ENCODE data around the gene SUN2.

The SUN2 gene

DNA sequence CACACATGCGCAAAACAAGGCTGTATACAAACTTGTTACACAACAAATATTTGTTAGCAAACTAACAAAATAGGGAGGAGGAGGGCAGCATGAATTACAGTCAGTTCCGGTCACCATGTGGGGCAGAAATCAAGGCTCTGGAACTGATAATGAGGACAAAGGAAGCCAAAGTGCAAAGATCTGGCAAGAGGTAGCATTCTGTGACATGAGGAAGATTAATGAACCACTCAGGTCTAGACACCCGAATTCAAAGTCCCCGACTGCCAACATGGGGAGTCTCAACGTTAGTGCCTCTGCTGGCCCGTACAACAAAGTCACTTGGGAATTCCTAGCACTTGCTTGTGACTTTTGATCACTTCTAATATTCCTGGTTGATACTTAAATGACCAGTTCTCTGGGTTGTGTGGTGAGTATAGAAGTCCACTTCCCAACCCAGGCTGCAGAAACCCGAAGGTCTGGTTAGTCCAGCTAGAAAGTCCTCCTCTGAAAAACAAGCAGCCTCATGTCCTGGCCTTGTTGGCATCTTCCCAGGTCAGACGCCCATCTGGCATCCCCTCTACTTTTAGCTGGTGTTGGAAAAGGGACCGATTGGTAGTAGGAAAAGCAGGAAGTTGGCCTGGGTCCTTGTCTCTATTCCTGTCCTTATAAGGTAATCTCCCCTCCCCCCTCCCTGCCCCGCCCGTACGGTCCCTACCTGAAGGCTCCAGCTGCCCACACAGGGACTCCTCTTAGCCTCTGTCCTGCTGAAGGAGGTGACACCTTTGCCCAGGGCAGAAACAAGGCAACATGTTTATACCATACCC lies 1.6 kb downstream of the SUN2 start:
- peak overlapping the region; percentile 88 for H3K4me3 ChIP-seq (ENCODE audit: low read length)
- no peak for TF ChIP-seq ZNF274 (IDR thresholded peaks at IDR 0.05; ENCODE audit: low read depth, low read length)

DNA sequence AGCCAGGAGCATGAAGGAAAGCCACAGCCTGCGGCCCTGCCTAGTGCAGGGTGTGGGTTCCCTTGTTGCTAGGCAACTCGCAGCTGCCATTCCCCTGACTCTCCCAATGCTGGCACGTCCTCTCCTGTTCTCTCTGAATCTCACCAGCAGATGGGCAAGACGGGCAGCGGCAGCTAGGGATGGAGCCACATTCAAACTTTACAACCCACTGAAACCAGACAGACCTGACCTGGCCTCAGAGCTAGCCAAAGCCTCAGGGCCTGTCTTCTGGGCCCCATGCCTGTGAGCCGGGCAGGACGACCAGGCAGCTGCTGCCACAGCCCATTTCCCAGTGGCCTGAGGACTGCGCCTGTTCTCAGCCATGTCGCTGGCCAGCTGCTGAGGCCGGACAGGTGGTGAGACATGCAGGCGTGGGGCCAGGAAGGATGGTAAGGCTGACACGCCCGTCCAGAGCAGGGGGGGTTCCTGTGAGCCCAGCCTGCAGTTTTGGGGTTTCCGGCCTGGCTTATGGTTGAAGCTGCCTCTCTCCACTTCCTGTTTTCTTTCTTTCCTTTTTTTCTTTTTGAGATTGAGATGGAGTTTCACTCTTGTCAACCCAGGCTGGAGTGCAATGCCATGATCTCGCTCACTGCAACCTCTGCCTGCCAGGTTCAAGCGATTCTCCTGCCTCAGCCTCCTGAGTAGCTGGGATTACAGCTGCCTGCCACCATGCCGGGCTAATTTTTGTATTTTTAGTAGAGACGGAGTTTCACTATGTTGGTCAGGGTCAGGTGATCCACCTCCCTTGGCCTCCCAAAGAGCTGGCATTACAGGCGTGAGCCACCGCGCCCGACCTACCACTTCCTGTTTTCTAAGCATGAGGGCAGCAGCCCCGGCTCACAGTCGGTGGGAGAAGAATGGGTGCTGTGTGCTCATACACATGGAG lies 4.1 kb downstream of the SUN2 start:
- TF ChIP-seq ZNF274 (IDR thresholded peaks at IDR 0.05; ENCODE audit: low read depth, low read length), result no peak
- peak overlapping the region; percentile 8; the same call in 1 of the 2 replicates for H3K4me3 ChIP-seq (ENCODE audit: low read length)

DNA sequence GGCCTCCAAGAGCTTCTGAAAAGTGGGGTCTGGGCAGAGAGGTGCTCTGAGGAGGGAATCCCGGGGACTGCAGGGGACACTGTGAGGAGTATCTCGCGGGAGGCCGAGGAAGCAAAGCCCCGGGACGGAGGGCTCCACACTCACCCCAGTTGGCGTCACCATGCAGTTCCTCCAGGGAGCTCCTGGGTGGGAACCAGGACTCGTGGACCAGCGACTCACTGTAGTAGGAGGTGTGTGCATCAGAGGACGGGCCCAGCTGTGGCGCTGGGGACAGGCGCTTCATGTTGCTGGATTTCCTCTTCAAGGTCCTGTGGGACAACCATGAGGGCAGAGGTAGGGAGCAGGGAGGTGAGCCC lies 4.8 kb downstream of the SUN2 start:
- H3K4me3 ChIP-seq (ENCODE audit: low read length), result no peak overlapping the region; the same call in 1 of the 2 replicates
- no peak for TF ChIP-seq ZNF274 (IDR thresholded peaks at IDR 0.05; ENCODE audit: low read depth, low read length)

DNA sequence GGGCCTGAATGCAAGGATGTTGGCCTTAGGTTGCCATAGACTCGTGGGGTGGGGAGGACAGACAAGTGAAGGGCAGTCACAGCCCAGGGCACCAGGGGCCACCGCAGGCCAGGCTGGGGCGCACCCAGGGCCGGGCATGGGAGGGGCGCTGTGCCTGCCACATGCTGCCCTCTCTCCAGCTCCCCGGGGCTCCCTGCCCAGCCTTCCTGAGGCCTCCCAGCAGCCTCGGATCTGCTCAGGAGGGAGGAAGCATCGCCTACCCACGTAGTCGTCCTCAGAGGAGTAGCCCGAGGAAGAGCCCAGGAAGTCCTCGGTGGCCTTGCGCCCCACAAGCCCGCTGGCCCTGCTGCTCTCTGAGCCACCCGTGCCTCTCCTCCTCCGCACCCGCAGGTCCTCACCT lies 5.2 kb downstream of the SUN2 start:
- H3K4me3 ChIP-seq (ENCODE audit: low read length), result no peak overlapping the region
- no peak for TF ChIP-seq ZNF274 (IDR thresholded peaks at IDR 0.05; ENCODE audit: low read depth, low read length)

DNA sequence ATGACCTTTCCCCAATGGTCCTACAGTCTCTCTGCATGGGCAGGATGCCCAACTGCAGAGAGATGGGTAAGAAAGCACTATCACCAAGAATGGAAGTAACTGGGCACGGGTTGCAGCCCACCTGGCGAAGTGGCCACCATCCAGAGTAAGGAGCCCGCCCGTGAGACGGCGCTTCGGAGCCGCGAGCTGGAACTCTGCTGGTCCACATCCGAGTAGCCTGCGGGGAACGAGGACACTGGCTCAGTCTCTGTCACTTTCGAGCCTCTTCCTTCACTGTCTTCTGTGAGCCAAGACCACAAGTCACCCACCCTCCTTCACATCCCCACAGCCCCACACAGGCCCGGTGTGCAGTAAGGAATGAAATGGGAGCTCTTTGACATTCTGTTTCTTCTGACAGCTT lies 5.7 kb downstream of the SUN2 start:
- H3K4me3 ChIP-seq (ENCODE audit: low read length), result no peak overlapping the region

DNA sequence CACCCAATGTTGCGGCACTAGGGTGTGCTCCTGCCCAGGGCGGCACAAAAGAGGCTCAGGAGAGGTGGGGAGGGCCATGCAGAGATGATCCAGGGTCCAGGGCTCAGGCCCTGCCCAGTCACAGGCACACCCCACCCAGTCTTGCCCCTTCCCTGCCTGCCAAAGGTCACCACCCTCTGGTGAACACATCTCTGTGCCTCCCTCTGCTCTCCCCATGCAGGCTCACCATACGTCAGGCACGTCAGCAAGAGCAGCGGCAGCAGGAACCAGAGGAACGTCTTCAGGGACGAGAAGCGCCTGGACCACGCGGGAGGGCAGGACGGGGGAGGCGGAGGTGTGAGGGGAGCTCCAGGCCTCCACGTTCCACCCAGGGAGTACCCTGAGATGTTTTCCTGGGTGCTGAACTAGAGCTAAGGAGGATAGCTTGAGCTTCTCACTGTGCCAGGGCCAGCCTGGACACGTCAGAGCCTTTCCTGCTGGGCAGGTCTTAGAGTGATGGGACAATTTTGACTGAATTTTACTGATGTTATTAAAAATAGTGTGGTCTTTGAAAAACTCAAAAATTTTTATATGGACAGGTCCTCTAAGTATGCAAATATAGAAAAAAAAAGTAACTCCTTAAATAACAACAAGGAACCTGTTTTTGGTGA lies 7.2 kb downstream of the SUN2 start:
- no peak overlapping the region for H3K4me3 ChIP-seq (ENCODE audit: low read length)
- no peak for TF ChIP-seq ZNF274 (IDR thresholded peaks at IDR 0.05; ENCODE audit: low read depth, low read length)

More for the DNA sequence above, 5.7 kb downstream of the SUN2 start:
- no peak for TF ChIP-seq ZNF274 (IDR thresholded peaks at IDR 0.05; ENCODE audit: low read depth, low read length)

DNA sequence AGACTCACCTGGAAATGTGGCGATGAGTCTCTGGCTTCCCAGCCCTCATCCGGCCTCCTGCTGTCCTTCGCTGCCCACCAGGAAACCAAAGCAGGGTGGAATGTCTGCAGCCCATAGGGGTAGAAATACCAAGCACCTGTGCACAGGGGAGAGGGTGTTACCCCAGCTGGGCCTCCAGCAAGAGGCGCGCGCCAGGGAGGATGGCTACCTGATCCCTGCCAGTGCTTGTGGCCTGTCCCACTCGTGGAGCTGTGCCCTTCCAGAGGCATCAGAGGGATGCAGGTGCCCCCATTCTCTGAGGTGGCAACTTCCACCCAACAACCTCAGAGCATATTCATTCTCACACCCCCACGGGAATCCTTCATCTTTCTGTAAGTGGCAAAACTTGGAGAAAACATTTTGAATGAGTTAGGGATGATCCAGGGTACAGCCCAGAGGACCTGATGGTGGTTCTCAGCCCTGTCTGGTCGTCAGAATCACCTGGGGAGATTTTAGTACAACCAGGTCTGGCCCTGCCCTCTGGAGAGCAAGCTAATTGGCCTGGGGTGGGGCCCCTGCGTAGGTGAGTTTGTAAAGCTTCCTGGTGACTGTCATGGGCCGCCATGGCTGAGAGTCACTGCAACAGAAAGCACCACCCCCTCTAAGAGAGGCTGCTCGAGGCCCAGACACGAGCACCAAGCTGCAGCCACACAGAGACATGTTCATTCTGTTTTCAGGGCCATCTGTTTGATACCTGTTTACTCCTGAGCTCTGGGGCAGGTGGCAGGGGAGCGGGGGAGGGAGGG lies 9.9 kb downstream of the SUN2 start:
- TF ChIP-seq ZNF274 (IDR thresholded peaks at IDR 0.05; ENCODE audit: low read depth, low read length), result no peak
- no peak overlapping the region for H3K4me3 ChIP-seq (ENCODE audit: low read length)

DNA sequence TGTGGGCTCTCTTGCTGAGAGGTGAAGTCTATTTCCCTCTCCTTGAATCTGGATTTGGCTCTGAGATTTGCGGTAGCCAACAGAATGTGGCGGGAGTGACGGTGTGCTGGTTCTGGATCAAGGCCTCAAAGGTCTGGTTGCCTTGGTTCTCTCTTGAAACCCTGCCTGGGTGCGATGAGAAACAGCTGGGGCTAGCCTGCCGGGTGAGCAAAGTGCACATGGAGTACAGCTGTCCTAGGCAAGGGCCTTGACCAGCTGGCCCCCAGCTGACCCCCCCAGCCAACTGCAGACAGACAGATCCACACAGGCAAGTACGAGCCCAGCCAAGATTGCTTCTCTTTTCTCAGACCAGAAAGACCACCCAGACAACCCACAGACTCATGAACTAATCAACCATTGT lies 10.8 kb downstream of the SUN2 start:
- H3K4me3 ChIP-seq (ENCODE audit: low read length), result no peak overlapping the region
- no peak for TF ChIP-seq ZNF274 (IDR thresholded peaks at IDR 0.05; ENCODE audit: low read depth, low read length)

DNA sequence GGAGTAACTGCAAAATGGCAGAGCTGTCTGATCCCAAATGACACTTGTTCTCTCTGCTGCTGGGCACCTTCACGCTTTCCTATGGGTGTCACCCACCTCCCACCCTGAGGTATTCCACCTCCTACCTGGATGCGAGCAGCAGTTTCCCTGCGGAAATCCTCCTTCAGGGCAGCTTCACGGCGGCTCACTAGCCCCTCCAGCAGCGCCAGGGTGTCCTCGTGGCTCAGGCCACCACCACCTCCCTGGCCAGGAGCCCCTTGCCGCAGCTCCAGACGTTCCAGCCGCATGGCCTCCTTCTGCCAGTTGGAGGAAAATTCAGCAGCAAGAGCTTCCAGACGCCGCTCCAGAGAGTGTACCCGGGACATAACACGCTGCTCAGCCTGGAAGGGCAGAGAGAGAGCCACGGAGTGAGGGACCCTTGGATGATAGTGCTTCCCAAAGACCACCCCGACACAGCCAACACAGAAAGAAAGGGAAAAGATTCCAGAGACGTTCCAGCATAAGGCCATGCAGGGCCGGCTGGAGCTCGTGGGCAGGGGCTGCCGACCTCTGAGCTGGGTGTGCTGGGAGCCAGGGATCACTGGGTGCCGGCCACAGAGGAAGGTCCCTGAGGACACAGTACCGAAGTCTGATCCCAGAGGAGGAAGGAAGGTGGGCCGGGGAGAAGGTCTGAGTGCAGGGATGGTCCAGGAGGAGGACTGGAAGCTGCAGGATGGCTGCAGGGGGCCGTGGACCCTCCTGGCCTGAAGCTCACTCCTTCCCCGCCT lies 13.4 kb downstream of the SUN2 start:
- H3K4me3 ChIP-seq (ENCODE audit: low read length), result no peak overlapping the region
- no peak for TF ChIP-seq ZNF274 (IDR thresholded peaks at IDR 0.05; ENCODE audit: low read depth, low read length)

DNA sequence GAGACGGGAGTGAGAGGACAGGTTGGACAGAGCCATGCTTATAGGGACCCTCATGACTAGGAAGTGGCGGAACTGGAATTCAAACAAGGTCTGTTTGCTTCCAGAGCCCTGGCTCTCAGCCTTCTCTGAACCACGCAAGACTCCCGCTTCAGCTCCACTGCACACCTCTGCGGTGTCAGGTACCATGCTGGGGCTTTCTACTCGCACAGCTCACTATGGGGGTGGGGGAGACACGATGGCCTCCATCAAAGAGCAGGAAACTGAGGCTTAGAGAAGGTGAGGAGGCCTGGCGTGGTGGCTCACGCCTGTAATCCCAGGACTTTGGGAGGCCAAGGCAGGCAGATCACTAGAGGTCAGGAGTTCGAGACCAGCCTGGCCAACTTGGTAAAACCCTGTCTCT lies 14.2 kb downstream of the SUN2 start:
- no peak overlapping the region for H3K4me3 ChIP-seq (ENCODE audit: low read length)

DNA sequence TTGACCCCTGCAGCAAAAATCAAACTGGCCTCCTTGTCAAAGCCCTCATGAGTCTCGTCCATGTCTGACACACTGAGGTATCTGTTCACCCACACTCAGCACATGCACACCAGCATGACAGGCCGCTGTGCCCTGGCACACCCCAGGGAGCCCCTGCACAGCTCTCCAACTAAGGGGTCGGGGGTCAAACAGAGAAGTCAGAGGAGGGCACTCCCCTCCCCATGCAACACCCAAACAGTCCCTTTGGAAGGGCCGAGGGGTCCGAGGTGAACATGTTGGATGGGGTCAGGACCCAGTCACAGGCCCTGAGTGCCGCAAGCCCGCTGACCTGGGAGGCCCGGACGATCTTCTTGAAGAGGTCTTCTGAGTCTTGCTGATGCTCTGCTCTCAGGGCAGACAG lies 14.6 kb downstream of the SUN2 start:
- TF ChIP-seq ZNF274 (IDR thresholded peaks at IDR 0.05; ENCODE audit: low read depth, low read length), result no peak
- H3K4me3 ChIP-seq (ENCODE audit: low read length), result no peak overlapping the region

More for the DNA sequence above, 14.2 kb downstream of the SUN2 start:
- no peak for TF ChIP-seq ZNF274 (IDR thresholded peaks at IDR 0.05; ENCODE audit: low read depth, low read length)

DNA sequence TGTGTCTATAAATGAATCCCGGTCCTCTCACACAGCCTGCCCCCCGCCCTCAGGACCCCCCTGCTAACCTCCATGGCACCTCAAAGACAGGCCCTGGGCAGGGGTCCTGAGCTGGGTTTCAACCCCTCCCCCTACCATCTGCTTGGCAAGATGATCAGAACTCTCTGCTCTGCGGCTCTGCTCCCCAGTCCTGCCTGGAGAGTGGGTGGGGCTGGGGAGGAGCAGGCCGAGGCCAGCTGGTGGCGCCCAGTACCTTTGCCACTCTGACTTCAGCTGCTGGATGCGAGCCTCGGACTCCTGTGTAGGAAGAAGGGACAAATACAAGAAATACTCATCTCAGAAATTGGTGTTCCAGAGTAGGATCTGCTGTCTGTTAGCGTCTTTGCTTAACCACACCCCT lies 15.0 kb downstream of the SUN2 start:
- TF ChIP-seq ZNF274 (IDR thresholded peaks at IDR 0.05; ENCODE audit: low read depth, low read length), result no peak

DNA sequence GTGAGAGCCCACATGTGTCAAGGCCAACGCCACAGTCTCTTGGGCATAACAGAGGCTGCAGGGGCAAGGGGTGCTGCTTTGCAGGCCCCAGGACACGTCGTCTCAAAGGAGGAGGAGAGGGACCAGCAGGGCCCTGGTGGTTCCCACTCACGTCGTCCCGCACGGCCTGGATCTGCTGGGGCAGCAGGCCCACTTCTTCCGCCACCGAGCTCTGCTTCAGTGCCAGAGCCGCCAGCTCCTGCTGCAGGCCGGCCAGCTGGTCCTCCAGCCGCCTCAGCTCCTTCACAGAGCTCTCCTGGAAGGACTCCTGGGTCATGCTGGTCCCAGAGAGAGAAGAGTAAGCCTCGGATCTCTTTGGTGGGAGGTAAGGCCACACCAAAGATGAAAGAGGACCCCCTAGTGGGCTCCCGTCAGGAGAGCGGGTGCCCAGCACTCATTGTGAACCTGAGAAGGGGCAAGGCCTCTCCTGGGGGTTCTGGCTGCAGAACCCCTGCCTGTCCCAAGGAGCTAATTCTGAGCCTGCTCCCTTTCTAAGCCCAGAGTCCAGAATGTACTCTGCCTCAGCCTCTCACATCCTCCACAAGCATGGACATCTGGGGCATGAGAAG lies 15.6 kb downstream of the SUN2 start:
- no peak overlapping the region for H3K4me3 ChIP-seq (ENCODE audit: low read length)
- no peak for TF ChIP-seq ZNF274 (IDR thresholded peaks at IDR 0.05; ENCODE audit: low read depth, low read length)

More for the DNA sequence above, 15.0 kb downstream of the SUN2 start:
- H3K4me3 ChIP-seq (ENCODE audit: low read length), result no peak overlapping the region
